K562 (cell line): ENCODE data around the gene ACSS2. TPM values are rescaled to one million over a fixed set of nuclear protein-coding genes. Genes with fewer than 3 reads are reported as not detected.
A peak's percentile ranks its signal among the peaks of the same experiment; 100 is the strongest.

ENCODE experiments used
- BCOR ChIP-seq: fragments of 450-650 bp; IDR thresholded peaks from 2 replicates; pipeline ENCODE4 v1.6.1; 2016
- CREB3L1 ChIP-seq: fragments of 450-650 bp; IDR thresholded peaks from 2 replicates; pipeline ENCODE4 v1.6.1; 2014; ENCODE audit warnings: low read depth, mild to moderate bottlenecking, moderate library complexity, borderline replicate concordance
- DEAF1 ChIP-seq: fragments of 450-650 bp; formaldehyde crosslinking; IDR thresholded peaks from 2 replicates; pipeline ENCODE4 v1.4.0; 2020; ENCODE audit warnings: mild to moderate bottlenecking, moderate library complexity
- MLX ChIP-seq, 2 experiments: fragments of 450-650 bp in 1 of 2; sonication (generic) in 1 of 2; formaldehyde crosslinking; conservative IDR thresholded peaks; 2 replicates each; pipeline versions ENCODE4 v1.4.0 to v1.8.1; 2020 to 2022; ENCODE audit warnings: mild to moderate bottlenecking in 1 of 2, missing genetic modification reagents in 1 of 2
- MNT ChIP-seq, 2 experiments: fragments of 450-650 bp; conservative IDR thresholded peaks; 2 replicates each; pipeline ENCODE4 v1.6.1; 2017; ENCODE audit warnings: mild to moderate bottlenecking in 2 of 2, moderate library complexity in 2 of 2
- NR2F6 ChIP-seq: fragments of 450-650 bp; formaldehyde crosslinking; IDR thresholded peaks from 2 replicates; pipeline ENCODE4 v1.4.0; 2020; ENCODE audit warnings: mild to moderate bottlenecking
- PHB2 ChIP-seq: fragments of 450-650 bp; IDR thresholded peaks from 2 replicates; pipeline ENCODE4 v1.6.1; 2017; ENCODE audit warnings: low read depth
- RBM22 ChIP-seq: fragments of 200-400 bp; formaldehyde crosslinking; IDR thresholded peaks from 2 replicates; pipeline ENCODE4 v1.6.1; 2018; ENCODE audit warnings: low read length, low read depth; ENCODE audit not compliant: poor library complexity, severe bottlenecking
- SAP30 ChIP-seq: fragments of 200-600 bp; sonication (generic); IDR thresholded peaks from 2 replicates; pipeline ENCODE4 v1.6.1; 2012; ENCODE audit warnings: borderline replicate concordance, low read depth, mild to moderate bottlenecking, moderate library complexity, low read length, control low read depth, inconsistent platforms; ENCODE audit not compliant: insufficient read depth, poor library complexity, severe bottlenecking
- XRCC3 ChIP-seq: fragments of 450-650 bp; IDR thresholded peaks from 2 replicates; pipeline ENCODE4 v1.6.1; 2017; ENCODE audit warnings: mild to moderate bottlenecking, moderate library complexity
- ZBTB5 ChIP-seq: fragments of 450-650 bp; IDR thresholded peaks from 2 replicates; pipeline ENCODE4 v1.6.1; 2017; ENCODE audit warnings: antibody characterized with exemption
- ZBTB9 ChIP-seq: fragments of 450-650 bp; formaldehyde crosslinking; IDR thresholded peaks from 2 replicates; pipeline ENCODE4 v1.4.0; 2020; ENCODE audit warnings: mild to moderate bottlenecking, moderate library complexity
- ZNF217 ChIP-seq: sonication (generic); formaldehyde crosslinking; IDR thresholded peaks from 2 replicates; pipeline ENCODE4 v1.8.0; 2022; ENCODE audit warnings: mild to moderate bottlenecking, missing genetic modification reagents
- ZNF280A ChIP-seq: fragments of 450-650 bp; IDR thresholded peaks from 2 replicates; pipeline ENCODE4 v1.6.1; 2018; ENCODE audit warnings: mild to moderate bottlenecking, low read depth; ENCODE audit not compliant: partially characterized antibody
- ZNF282 ChIP-seq: sonication (generic); formaldehyde crosslinking; IDR thresholded peaks from 2 replicates; pipeline ENCODE4 v1.8.1; 2023; ENCODE audit warnings: missing genetic modification reagents
- polyA plus RNA-seq, 8 experiments: library from polyadenylated mRNA; depleted of rRNA in 4 of 8; stranded (reverse) in 5 of 8; unstranded in 3 of 8; fragments of >200 nt; fragmentation: Nextera tagmentation in 2 of 8; fragmentation: Illumina TruSeq in 1 of 8; extraction: Ambion mirVana in 2 of 8; extraction: Trizol in 1 of 8; gene quantifications; 2 replicates each; pipeline versions ENCODE4 v1.2.1 to v1.2.3, GENCODE V29; 2011 to 2014; ENCODE audit warnings: inconsistent platforms in 1 of 8, missing spikeins in 1 of 8
- total RNA-seq, 7 experiments: library from RNA; depleted of rRNA in 6 of 7; stranded (reverse); fragments of >200 nt in 6 of 7; fragmentation: Illumina TruSeq in 2 of 7; extraction: Trizol in 2 of 7; gene quantifications; 2 replicates each; pipeline versions ENCODE4 v1.2.1 to v1.2.3, GENCODE V29; 2011 to 2021; ENCODE audit warnings: low replicate concordance in 1 of 7

Gene ACSS2
- total and polyA plus RNA-seq, 9 of the 15 experiments (the other 6 are each of a cell fraction or from before 2014, with no cell fraction given): 21.9 to 246 (median 66.2) TPM

- TF ChIP-seq CREB3L1 (peak; percentile 36; the same call in 1 of the 2 replicates), SAP30 (peak; percentile 66), ZNF282 (CRISPR knock-in tag) (no peak), ZBTB5 (no peak), MNT (conservative IDR thresholded peaks at IDR 0.05) (peak in 1 of 2 experiments; percentile 57; a peak in 2 of 4 replicates), ZNF280A (no peak), DEAF1 (CRISPR knock-in tag) (no peak), RBM22 (no peak), ZNF217 (CRISPR knock-in tag) (no peak), NR2F6 (CRISPR knock-in tag) (no peak), ZBTB9 (CRISPR knock-in tag) (no peak), PHB2 (no peak), BCOR (no peak), XRCC3 (no peak), MLX (CRISPR knock-in tag; conservative IDR thresholded peaks at IDR 0.05) (0 out of 4 replicates have a peak, but pooled peaks of 1 of the 2 experiments have one; percentile 24)
Measured at GRCh38 chr20:34876406-34877282, at the start of gene ACSS2 (continued).
